ENCODE results near the gene BCL2L13.

- TF ChIP-seq, protein P1, sequence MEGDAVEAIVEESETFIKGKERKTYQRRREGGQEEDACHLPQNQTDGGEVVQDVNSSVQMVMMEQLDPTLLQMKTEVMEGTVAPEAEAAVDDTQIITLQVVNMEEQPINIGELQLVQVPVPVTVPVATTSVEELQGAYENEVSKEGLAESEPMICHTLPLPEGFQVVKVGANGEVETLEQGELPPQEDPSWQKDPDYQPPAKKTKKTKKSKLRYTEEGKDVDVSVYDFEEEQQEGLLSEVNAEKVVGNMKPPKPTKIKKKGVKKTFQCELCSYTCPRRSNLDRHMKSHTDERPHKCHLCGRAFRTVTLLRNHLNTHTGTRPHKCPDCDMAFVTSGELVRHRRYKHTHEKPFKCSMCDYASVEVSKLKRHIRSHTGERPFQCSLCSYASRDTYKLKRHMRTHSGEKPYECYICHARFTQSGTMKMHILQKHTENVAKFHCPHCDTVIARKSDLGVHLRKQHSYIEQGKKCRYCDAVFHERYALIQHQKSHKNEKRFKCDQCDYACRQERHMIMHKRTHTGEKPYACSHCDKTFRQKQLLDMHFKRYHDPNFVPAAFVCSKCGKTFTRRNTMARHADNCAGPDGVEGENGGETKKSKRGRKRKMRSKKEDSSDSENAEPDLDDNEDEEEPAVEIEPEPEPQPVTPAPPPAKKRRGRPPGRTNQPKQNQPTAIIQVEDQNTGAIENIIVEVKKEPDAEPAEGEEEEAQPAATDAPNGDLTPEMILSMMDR (IDR thresholded peaks at IDR 0.05) = no peak
- TF ChIP-seq POLR2AphosphoS5 (IDR thresholded peaks at IDR 0.05) = no peak
These were observed 140.9 kb downstream of the BCL2L13 start for GRCh38 chr22:17779286-17780115.
